Endometrial microvascular endothelial cells (primary cell): ENCODE data around the gene APBB2. TPM values are rescaled to one million over a fixed set of nuclear protein-coding genes. Genes with fewer than 3 reads are reported as not detected.

ENCODE experiments used
- in situ Hi-C: cut with HindIII; loops from 2 replicates; pipeline ENCODE4 v1.10.0; 2017; ENCODE audit warnings: low sequenced_read_pairs, low pct_unique_long_range_greater_than_20kb; ENCODE audit errors: inconsistent ontology term
- total RNA-seq: library from RNA; depleted of rRNA; stranded (reverse); fragments of >200 nt; gene quantifications from one replicate; pipeline ENCODE4 v1.2.3, GENCODE V29; 2015; ENCODE audit errors: inconsistent ontology term

Gene APBB2
- total RNA-seq, 1 donor from 2014 or later, result 136 TPM

DNA sequence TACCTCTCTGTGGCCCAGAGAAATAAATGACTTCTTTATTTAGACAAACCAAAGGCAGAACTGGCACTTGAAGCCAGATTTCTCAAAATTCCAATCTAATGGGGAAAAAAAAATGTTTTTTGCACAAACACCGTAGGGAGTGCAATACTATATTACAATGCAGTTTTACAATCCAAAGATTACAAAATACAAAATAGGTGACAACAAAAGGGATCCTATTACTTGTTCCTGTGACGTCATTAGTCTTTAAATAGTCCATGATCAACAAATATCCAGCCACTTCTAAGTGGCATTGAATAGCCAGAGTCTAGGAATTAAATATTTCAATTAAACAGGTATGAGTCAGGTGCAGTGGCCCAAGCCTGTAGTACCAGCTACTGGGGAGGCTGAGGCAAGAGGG is 3.0 kb upstream of the APBB2 start:
- in situ Hi-C loops, result loop anchor here (25.0 kb wide), 1 partner anchor 280 kb away; no protein-coding TSS in a partner anchor

DNA sequence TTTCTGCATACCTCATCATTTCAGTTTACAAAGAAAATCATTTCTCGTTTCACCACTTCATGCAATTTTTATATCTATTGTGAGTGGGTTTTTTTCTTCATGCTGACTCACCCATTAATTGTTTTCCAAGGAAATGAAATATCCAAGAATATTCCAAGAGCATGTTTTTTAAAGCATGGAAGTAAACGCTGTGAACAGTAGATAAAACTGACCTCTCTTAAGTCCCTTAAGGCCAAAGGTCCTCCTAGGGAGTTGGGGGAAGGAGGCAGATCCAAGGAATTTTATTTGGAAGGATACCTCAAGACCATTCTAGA is 2.6 kb upstream of the APBB2 start:
- in situ Hi-C loops, result loop anchor here (25.0 kb wide), 1 partner anchor 280 kb away; no protein-coding TSS in a partner anchor

DNA sequence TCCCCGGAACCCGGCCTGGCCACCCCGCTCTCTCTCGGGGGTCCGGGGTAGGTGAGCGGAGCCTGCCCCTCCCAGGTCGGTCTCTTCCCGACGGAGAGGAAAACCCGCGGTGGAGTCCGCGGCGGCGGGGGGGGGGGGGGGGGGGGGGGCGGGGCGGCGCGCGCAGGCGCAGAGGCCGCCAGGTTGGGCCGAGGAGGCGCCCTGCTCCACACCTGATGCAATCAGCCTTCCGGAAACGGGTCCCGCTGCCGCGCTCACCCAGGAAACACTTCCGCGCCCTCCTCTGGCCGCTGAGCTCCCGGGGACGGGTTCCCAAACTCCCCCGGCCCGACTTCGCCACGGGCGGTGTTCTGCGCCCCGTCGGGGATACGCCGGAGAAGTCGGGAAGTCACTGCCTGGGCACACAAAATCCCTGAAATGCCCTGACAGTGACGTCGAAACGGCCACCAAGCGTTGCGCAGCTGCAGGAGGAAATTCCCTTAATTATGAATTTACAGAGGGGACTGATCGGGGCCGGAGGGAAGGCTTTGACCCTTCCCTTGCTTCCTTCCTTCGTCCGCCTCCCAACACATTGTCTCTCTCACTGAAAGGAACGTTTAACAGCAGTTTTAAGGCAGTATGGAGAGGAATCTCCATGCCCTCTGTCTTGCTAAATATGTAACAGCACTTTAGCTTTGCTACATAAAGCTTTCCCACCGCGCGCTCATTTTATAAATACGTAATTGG is 2.1 kb upstream of the APBB2 start:
- in situ Hi-C loops, result loop anchor here (25.0 kb wide), 1 partner anchor 279 kb away; no protein-coding TSS in a partner anchor

DNA sequence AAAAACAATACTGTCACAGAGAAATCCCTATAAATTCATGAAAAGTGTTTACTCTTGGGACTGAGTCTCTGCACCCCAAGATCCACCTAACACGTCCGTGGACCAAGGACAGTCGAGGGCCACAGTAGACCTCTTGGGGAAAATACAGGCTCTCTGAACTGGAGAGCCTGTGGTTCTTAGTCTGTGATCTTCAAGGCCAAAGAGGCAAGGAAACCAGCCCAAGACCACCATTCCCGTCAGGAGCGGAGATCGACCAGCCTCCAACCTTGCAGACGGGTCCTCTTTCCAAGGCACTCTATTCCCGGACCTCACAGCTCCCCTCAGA is 1.6 kb upstream of the APBB2 start:
- in situ Hi-C loops, result loop anchor here (25.0 kb wide), 1 partner anchor 279 kb away; no protein-coding TSS in a partner anchor

DNA sequence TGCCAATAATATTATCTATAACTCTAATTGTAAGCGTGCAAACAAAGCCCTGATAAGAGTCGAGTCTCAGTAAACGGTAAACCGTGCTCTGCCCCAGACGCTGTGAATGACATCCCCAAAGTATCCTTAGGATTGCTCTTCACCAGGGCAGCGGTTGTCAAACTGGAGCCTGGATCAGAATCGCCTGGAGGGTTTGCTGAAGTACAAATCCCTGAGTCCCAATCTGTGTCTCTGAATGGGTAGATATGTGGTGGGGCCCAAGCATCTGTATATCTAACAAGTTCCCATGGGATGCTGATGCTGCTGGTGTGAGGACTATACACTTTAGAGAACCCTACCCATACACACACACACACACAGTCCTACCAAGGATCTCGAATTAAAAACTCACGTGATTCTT is 813 bp upstream of the APBB2 start:
- in situ Hi-C loops, result loop anchor here (25.0 kb wide), 1 partner anchor 278 kb away; no protein-coding TSS in a partner anchor

DNA sequence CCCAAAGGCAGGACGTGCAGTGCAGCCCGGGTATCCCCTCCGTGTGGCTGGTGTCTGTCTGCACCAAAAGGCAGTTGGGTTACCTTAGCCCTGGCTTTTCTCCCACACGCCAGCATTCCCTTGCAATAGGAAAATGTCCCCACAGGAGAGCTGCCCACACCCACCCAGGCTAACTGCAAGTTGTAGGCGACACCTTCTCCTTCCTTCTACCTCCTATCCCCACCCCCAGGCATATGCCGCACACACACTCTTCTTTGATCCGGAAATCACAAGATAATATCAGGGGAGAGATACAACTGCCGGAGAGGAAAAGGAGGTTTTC is 444 bp upstream of the APBB2 start:
- in situ Hi-C loops, result loop anchor here (25.0 kb wide), 1 partner anchor 277 kb away; no protein-coding TSS in a partner anchor

DNA sequence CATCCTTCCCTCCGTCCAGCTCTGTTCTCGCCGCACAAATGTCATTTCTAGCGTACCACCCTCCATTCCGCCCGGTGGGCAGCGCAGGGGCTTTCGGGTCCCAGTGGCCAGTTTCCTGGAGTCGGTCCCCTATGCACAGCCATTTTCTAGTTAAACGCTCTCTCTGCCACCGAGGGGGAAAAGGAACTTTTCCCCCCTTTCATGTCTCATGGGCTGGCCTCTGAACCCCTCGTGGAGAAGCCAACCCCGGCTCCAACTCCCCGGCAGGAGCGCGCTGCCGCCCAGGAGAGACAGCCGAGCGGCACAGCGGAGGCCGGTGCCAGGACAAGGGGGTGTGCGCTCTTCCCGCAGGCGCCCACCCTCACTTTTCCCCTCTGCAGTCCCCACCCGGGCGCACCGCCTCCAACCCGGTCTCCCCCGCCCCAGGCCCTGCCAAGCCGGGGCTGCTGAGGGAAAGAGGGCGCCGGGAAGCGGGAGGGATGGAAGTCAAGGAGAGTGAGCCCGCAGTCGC is 662 bp downstream of the APBB2 start:
- in situ Hi-C loops, result loop anchor here (25.0 kb wide), 1 partner anchor 276 kb away; no protein-coding TSS in a partner anchor

DNA sequence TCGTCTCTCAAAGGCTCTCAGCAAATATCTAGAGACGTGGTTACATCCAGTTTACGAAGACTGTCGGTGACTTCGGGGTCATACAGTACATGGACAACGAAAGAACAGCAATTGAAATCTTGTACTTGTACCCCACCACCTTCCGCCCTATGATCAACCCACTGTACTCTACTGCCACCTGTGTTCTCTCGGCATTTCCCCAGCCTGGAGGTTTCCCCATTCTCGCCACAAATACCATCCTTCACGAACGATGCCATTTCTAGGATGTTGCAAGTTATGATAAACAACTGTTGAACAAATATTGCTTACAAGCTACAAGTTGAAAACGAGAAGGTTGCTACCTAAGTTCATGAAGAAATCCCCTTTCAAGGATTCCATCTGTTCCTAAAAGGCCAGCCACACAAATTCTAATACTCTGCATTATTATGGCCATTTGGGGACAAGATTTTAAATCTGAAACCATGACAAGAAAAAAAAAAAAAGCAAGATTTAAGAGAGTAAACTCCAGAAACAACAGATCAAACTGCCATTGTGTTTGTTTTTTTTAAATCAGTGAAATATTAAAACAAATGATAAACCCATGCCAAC is 1.6 kb downstream of the APBB2 start:
- in situ Hi-C loops, result loop anchor here (25.0 kb wide), 1 partner anchor 275 kb away; no protein-coding TSS in a partner anchor

DNA sequence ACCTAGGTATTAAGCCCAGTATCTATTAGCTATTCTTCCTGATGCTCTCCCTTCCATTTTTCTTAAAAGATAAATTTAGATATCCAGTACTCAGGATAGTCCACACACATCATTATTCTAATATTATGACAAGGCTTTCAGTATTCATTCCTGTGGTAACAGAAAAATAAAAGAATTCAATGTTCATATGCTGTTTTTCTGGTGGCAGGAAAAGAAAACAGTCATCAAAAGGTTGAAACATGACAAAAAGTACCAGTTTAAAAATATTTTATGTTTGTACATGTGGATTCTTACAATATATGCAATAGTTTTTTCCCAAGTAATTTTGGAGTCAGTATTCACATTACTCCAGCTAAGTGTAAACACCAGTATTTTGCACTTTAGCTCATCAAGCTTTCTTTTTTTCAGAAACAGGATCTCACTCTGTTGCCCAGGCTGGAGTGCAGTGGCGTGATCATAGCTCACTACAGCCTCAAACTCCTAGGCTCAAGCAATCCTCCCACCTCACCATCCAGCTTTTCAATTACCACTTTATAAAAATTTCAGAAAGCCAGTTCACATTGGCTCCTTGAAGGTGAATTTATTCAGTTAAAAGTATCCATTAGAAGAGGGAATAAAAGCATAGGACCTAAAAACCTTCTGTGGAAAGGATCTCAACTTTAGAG is 2.3 kb downstream of the APBB2 start:
- in situ Hi-C loops, result loop anchor here (25.0 kb wide), 1 partner anchor 275 kb away; no protein-coding TSS in a partner anchor

DNA sequence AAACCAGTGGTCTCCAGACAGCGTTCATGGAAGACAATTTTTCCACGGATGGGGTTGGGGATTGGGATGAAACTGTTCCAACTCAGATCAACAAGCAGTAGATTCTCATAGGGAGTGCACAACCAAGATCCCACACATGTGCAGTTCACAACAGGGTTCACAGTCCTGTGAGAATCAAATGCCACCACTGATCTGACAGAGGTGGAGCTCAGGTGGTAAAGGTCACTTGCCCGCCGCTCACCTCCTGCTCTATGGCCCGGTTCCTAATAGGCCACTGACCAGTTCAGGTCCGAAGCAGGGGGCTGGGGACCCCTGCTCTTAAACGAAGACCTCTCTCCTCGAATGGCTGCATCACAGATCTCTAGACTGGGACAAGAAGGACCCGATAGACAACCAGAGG is 4.4 kb downstream of the APBB2 start:
- in situ Hi-C loops, result loop anchor here (25.0 kb wide), 1 partner anchor 273 kb away; no protein-coding TSS in a partner anchor

DNA sequence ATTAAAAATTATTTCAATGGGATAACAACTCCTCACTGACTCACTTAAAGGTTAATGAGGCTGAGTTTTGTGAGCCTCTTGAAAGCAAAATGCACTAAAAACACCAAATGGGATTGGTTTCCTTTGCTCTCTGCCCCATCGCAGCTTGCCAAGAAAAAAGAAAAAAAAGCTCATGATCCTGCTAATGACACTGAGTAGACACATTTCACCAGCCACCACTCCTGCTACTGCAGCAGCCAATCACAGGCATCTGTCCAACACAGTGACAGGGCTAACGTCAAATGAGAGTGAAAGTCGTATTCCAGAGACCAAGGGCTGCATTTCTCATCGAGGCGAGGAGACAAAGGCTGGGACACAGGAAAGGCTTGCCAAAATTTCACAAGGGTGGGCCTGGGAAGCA is 5.2 kb downstream of the APBB2 start:
- in situ Hi-C loops, result loop anchor here (25.0 kb wide), 1 partner anchor 272 kb away; no protein-coding TSS in a partner anchor

DNA sequence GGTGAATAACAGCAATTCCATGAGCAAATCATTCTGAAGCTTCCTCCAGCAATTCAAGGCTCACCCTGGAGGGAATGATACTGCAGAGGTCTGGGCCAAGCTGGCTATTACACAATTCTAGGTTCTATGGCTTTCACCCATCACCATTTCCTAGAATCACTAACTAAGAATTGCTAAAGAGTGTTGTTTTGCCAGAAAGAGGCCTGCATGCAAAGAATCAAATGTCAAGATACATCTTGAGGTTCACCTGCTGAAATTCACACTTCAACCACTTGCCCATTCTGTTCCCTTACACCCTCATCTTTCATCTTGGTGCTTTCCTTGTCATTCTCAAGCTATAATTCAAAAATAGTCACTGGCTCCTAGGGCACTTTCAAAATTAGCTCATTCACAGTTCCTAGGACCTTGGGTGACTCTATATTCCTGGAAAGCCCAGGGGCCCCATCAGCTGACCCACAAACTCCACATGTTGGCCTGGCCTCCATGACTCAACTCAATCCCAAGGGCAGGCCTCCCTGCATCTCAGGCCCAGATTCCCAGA is 7.0 kb downstream of the APBB2 start:
- in situ Hi-C loops, result loop anchor here (25.0 kb wide), 1 partner anchor 270 kb away; no protein-coding TSS in a partner anchor

DNA sequence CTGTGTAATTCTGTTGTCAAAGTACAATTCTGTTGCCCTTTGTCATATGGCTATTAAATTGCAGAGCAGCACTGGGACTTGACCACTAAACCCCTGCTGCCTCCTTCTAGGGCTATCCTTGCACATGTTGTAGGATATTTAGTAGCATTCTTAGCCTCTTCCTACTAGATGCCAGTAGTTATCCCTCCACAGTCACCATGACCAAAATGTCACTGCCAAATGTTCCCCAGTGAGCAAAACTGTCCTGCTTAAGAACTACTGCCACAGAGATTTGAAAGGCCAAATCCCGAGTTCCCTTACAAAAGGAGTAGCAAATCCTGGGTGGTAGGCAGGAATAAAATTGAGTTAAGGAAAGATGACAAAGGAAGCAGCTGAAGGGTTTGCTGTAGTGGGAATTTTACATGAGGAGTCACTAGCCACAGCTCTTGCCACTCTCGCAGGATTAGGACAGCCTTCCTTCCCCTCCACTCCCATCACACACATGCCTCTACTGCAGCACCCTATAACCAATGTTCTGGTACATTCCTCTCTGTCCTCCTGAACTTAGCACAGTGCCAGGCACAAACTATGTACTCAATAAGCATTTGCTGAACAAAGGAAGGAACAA is 8.4 kb downstream of the APBB2 start:
- in situ Hi-C loops, result loop anchor here (25.0 kb wide), 1 partner anchor 269 kb away; no protein-coding TSS in a partner anchor

DNA sequence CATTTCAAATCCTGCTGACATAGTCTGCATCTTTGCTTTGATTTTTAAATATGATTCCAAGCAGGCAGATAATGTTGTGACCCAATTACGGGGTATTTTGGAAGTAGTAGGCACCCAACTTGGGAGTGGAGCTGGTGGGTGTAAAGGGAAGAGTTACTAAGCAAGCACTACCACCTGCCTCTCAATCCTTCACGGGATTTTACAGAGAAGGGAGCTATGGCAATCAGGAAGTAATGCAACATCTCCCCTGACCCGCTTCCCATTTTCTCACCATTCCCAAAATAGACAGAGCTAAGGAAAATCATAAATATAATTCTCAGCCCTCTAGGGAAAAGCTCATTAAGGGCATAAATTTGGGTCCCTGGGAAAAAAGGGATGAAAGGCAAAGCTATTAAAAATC is 9.2 kb downstream of the APBB2 start:
- in situ Hi-C loops, result loop anchor here (25.0 kb wide), 1 partner anchor 268 kb away; no protein-coding TSS in a partner anchor

DNA sequence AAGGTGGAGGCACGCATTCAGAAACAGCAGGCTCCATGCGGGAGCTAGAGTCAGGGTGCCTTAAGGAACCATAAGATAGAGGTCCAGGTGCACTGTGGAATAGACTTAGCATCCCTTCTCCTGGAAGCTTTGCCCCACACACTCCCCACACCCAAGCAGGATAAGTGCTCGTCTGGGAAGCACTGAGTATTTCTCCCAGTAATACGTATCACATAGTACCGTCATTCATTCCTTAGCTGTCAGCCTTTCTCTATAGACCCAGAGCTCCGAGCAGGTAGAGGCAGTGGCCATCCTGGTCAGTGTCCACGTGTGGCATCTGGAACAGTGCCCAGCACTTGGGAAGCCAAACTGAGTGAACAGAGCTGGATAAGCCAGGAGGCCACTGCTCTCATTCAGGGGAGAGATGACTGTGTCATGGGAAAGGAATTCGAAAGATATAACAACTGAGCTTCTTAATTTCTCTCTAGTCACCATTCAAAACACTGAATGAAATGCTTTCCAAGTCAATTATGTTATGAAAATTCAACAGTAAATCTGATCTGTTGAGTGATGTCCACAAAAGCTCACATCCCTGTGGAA is 9.9 kb downstream of the APBB2 start:
- in situ Hi-C loops, result loop anchor here (5.0 to 25.0 kb wide), 2 partner anchors 37 to 267 kb away; no protein-coding TSS in a partner anchor

DNA sequence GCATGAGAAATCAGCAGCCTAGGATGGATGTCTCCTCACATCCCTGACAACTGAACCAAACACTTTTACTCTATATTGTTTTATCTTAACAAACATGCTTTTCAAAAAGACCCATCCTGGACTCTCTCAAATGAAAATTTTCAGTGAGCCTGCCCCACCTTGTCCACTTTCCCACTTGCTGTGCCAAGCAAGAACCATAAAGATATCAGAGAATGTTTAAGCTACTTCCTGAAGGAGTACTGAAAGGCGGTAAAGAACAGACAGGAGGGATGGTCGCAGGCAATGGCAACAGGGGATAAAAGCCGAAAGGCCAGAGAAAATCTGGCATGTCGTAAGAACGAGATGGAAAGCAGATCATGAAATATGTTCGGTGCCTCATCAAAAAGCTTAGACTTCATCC is 10.5 kb downstream of the APBB2 start:
- in situ Hi-C loops, result loop anchor here (5.0 to 25.0 kb wide), 2 partner anchors 37 to 267 kb away; no protein-coding TSS in a partner anchor

DNA sequence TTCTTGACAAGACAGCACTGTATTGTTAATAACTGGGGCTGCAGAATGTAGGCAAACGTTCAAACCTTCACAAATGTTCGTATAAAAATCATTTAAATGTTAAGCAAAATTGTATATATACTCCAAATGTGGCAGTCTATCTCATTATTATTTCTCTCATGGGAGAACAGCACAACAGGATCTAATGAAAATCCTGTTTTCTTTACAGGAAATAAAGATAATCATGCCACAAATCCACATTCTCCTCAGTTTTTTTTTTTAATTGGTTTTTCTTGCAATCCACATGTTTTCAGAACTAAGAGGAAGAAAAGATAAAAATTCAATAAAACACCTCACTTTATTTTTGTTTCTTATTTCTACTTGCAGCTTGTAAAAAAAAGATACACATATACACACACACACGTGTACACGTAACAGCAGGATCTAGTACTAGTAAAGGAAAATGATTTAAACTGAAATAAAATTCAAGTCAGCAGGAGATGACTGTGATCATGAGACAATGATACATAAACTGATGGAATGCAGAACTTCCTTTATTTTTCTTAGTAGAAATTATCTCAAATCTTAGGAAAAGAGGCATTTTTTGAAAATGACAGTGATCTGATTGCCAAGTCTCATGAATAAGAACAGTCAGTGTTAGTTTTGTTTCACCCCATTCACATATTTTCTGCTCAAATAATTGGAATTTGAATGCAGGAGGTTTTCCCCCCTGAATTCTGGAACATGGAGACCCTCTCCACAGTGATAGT is 11.3 kb downstream of the APBB2 start:
- in situ Hi-C loops, result loop anchor here (5.0 to 25.0 kb wide), 2 partner anchors 36 to 266 kb away; no protein-coding TSS in a partner anchor
